Activated CD8-positive, alpha-beta T cell treated with anti-CD3 and anti-CD28 coated beads for 36 hours (primary cell): ENCODE results near the gene ZNF41. TPM values are rescaled to one million over a fixed set of nuclear protein-coding genes. Genes with fewer than 3 reads are reported as not detected.
A peak's percentile ranks its signal among the peaks of the same experiment; 100 is the strongest.

ENCODE experiments used
- ATAC-seq: fragments of 200-7000 bp; cut with Tn5 transposase; one replicate; pipeline ENCODE4 v1.10.0; 2021; ENCODE audit warnings: mild to moderate bottlenecking, moderate library complexity
- CTCF ChIA-PET: fragments of 350-600 bp; sonication (Branson Sonifier 250); formaldehyde crosslinking; loops from one replicate; lab custom pipeline; 2021; ENCODE audit warnings: antibody characterized with exemption; lab: Charles Lee
- POLR2A ChIA-PET: fragments of 350-600 bp; sonication (Branson Sonifier 250); formaldehyde crosslinking; loops from one replicate; lab custom pipeline; 2021; ENCODE audit warnings: antibody characterized with exemption; lab: Charles Lee
- DNase-seq: peaks from one replicate; pipeline ENCODE4 v3.0.0-alpha.2; 2020
- H3K27ac Mint-ChIP-seq: one replicate; pipeline ENCODE4 v1.8.0; 2021; ENCODE audit warnings: mild to moderate bottlenecking, mixed read lengths
- H3K27me3 Mint-ChIP-seq: one replicate; pipeline ENCODE4 v1.8.0; 2021; ENCODE audit warnings: mixed read lengths
- H3K36me3 Mint-ChIP-seq: one replicate; pipeline ENCODE4 v1.8.0; 2021; ENCODE audit warnings: low read depth, mixed read lengths
- H3K4me1 Mint-ChIP-seq: one replicate; pipeline ENCODE4 v1.8.0; 2021; ENCODE audit warnings: low read depth, mixed read lengths
- H3K4me3 Mint-ChIP-seq: one replicate; pipeline ENCODE4 v1.8.0; 2021; ENCODE audit warnings: mild to moderate bottlenecking, moderate library complexity, mixed read lengths
- H3K9me3 Mint-ChIP-seq: one replicate; pipeline ENCODE4 v1.8.0; 2021; ENCODE audit warnings: mixed read lengths
- CTCF ChIP-seq: fragments of 200-600 bp; IDR thresholded peaks from one replicate; pipeline ENCODE4 v1.8.0; 2022; ENCODE audit warnings: antibody characterized with exemption, mild to moderate bottlenecking
- intact Hi-C: fragments of 100-400 bp; cut with micrococcal nuclease; formaldehyde crosslinking; loops from one replicate; pipeline ENCODE4 v1.10.0; 2022
- total RNA-seq, 2 experiments: library from RNA; stranded (reverse); gene quantifications; one replicate each; pipeline ENCODE4 v1.2.3, GENCODE V29; 2021

The ZNF41 gene
- 10 to 100 TPM; 10.6 TPM for total RNA-seq

- Mint-ChIP-seq H3K27ac (peak within 1 kb of the TSS; percentile 91), H3K9me3 (no peaks in the 10 kb centered on the region), H3K36me3 (peaks cover 9% of the 10 kb centered on the region), H3K4me3 (peak within 1 kb of the TSS; percentile 98), H3K4me1 (peaks cover 26% of the 10 kb centered on the region), H3K27me3 (no peaks in the 10 kb centered on the region)
- CTCF ChIA-PET: no interaction called here
- ATAC-seq: peak; percentile 90
- TF ChIP-seq CTCF: no peak
- POLR2A ChIA-PET: no interaction called here
- intact Hi-C loops: no loop called here
- peak; percentile 84 for DNase-seq
Measured at GRCh38 chrX:47482512-47483305, at the start of gene ZNF41. Gene ZNF41 (minus strand): TSS chrX:47483222. CDS start chrX:47467481, 15,741 bp downstream.

GRCh38 chrX:47530049-47530448 lies 47.0 kb upstream of the ZNF41 start:
- no peak for DNase-seq
- Mint-ChIP-seq H3K27me3 (no peaks in the 10 kb centered on the region), H3K36me3 (no peaks in the 10 kb centered on the region), H3K27ac (no peak overlapping the region), H3K4me1 (no peaks in the 10 kb centered on the region), H3K4me3 (no peak overlapping the region), H3K9me3 (no peaks in the 10 kb centered on the region)
- no peak for ATAC-seq
- CTCF ChIA-PET: no interaction called here
- intact Hi-C loops: no loop called here
- TF ChIP-seq CTCF: no peak
- POLR2A ChIA-PET: no interaction called here

GRCh38 chrX:47529548-47529947 lies 46.5 kb upstream of the ZNF41 start:
- intact Hi-C loops: no loop called here
- Mint-ChIP-seq H3K4me1 (no peaks in the 10 kb centered on the region), H3K4me3 (no peak overlapping the region), H3K9me3 (no peaks in the 10 kb centered on the region), H3K27me3 (no peaks in the 10 kb centered on the region), H3K36me3 (no peaks in the 10 kb centered on the region), H3K27ac (no peak overlapping the region)
- ATAC-seq: no peak
- POLR2A ChIA-PET: no interaction called here
- CTCF ChIA-PET: no interaction called here
- no peak for DNase-seq
- TF ChIP-seq CTCF: no peak

GRCh38 chrX:47523713-47524166 lies 40.7 kb upstream of the ZNF41 start:
- CTCF ChIA-PET: interaction anchor here (0.6 to 3.0 kb wide), 28 partner anchors 9 to 687 kb away, joined by 3 to 15 read pairs (median 4); partner anchors contain the start of genes RBM10 and RP2
- TF ChIP-seq CTCF: no peak
- ATAC-seq (no peak), DNase-seq (no peak)
- no peaks in the 10 kb centered on the region for H3K4me1 Mint-ChIP-seq
- POLR2A ChIA-PET: interaction anchor here (0.9 to 1.1 kb wide), 2 partner anchors 27 to 332 kb away, joined by 3 to 4 read pairs; no protein-coding TSS in a partner anchor
- H3K27me3 Mint-ChIP-seq: no peaks in the 10 kb centered on the region
- intact Hi-C loops: loop anchor here (5.0 kb wide), 1 partner anchor 331 kb away; the partner anchor contains the start of gene UBA1
- H3K4me3 Mint-ChIP-seq: peak overlapping the region; percentile 64
- H3K27ac Mint-ChIP-seq: no peak overlapping the region
- H3K36me3 Mint-ChIP-seq: no peaks in the 10 kb centered on the region
- no peaks in the 10 kb centered on the region for H3K9me3 Mint-ChIP-seq

GRCh38 chrX:47523297-47523696 lies 40.3 kb upstream of the ZNF41 start:
- ATAC-seq: peak; percentile 100
- Mint-ChIP-seq H3K9me3 (no peaks in the 10 kb centered on the region), H3K4me3 (peak overlapping the region; percentile 64), H3K36me3 (no peaks in the 10 kb centered on the region), H3K27me3 (no peaks in the 10 kb centered on the region), H3K4me1 (no peaks in the 10 kb centered on the region), H3K27ac (no peak overlapping the region)
- DNase-seq: peak; percentile 80
- intact Hi-C loops: loop anchor here (5.0 kb wide), 1 partner anchor 331 kb away; the partner anchor contains the start of gene UBA1
- POLR2A ChIA-PET: interaction anchor here (0.9 to 1.1 kb wide), 2 partner anchors 26 to 332 kb away, joined by 3 to 4 read pairs; no protein-coding TSS in a partner anchor
- TF ChIP-seq CTCF: peak; percentile 67
- CTCF ChIA-PET: interaction anchor here (0.6 to 3.0 kb wide), 31 partner anchors 8 to 687 kb away, joined by 3 to 15 read pairs (median 3); partner anchors contain the start of genes RBM10 and RP2
